Esophagus squamous epithelium (tissue), 4 donors: Measurements from ENCODE around the gene NMU.

Source experiments
- POLR2A ChIP-seq, 4 donors: fragments of 450-650 bp; IDR thresholded peaks; one replicate each; pipeline ENCODE4 v1.6.1; 2017; ENCODE audit warnings: antibody characterized with exemption in 4 of 4, mild to moderate bottlenecking in 4 of 4, moderate library complexity in 3 of 4
- TF ChIP-seq, protein P1 (sequence below), 6 experiments: fragments of 450-650 bp in 4 of 6; fragments of 200-600 bp in 2 of 6; sonication (generic) in 2 of 6; IDR thresholded peaks; one replicate each; pipeline ENCODE4 v1.5.1; 2016 to 2019; ENCODE audit warnings: antibody characterized with exemption in 6 of 6, mild to moderate bottlenecking in 4 of 6, moderate library complexity in 4 of 6

DNA sequence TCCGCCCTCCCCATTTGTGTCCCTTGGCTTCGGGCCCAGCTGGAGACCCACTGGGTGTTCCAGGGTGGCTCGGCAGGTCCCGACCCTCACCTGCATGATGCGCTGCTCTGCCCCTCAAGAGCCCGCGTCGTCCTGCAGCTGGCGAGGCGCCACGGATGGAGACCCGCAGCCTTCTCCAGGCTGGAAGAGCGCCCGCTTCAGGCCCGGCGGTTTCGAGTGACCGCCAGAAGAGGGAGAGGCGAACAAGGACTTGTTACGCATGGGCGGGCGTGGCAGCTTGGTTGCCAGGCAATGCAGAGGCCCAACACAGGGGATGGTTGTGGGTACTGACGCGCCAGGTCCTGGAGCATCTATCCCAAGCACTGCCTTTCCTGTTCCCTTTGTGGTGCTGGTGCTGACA, 44.1 kb downstream of the NMU start, which contains the start of gene PDCL2:
- TF ChIP-seq, protein P1, sequence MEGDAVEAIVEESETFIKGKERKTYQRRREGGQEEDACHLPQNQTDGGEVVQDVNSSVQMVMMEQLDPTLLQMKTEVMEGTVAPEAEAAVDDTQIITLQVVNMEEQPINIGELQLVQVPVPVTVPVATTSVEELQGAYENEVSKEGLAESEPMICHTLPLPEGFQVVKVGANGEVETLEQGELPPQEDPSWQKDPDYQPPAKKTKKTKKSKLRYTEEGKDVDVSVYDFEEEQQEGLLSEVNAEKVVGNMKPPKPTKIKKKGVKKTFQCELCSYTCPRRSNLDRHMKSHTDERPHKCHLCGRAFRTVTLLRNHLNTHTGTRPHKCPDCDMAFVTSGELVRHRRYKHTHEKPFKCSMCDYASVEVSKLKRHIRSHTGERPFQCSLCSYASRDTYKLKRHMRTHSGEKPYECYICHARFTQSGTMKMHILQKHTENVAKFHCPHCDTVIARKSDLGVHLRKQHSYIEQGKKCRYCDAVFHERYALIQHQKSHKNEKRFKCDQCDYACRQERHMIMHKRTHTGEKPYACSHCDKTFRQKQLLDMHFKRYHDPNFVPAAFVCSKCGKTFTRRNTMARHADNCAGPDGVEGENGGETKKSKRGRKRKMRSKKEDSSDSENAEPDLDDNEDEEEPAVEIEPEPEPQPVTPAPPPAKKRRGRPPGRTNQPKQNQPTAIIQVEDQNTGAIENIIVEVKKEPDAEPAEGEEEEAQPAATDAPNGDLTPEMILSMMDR (IDR thresholded peaks at IDR 0.05): no peak
- no peak for TF ChIP-seq POLR2A (IDR thresholded peaks at IDR 0.05)
